Subcutaneous adipose tissue (tissue), 4 donors: ENCODE measurements around the gene POLR2A. TPM values are rescaled to one million over a fixed set of nuclear protein-coding genes. Genes with fewer than 3 reads are reported as not detected.

Experiments
- total RNA-seq, 4 donors: library from RNA; depleted of rRNA; stranded (reverse); fragments of >200 nt; gene quantifications; one replicate each; pipeline ENCODE4 v1.1.0, GENCODE V29; 2016
- TF ChIP-seq, protein P1 (sequence below): fragments of 450-650 bp; IDR thresholded peaks from one replicate; pipeline ENCODE4 v1.5.1; 2016; ENCODE audit warnings: low read depth, mild to moderate bottlenecking, control low read depth, antibody characterized with exemption, moderate library complexity

Gene POLR2A
- total RNA-seq, 4 donors from 2014 or later = 31.1 to 123 (median 58.5) TPM

DNA sequence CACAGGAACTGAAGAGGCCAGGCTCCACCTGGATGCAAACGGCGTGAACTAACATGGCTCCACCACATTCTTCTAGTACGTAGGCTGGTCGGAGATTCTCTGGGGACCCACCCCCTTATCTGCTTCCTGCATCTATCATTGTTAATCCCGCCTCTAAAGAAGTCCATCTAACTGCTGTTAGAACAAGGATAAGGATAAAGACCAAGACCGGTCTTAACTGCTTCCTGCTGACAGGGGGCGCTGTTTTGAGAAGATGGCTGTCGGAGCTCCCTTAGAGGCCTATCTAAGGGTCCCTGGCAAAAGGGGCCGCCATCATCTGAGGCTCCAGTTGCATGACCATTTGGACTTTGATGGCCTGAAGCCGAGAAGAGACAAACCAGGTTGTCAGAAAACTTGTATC lies 38.9 kb downstream of the POLR2A start:
- TF ChIP-seq, protein P1, sequence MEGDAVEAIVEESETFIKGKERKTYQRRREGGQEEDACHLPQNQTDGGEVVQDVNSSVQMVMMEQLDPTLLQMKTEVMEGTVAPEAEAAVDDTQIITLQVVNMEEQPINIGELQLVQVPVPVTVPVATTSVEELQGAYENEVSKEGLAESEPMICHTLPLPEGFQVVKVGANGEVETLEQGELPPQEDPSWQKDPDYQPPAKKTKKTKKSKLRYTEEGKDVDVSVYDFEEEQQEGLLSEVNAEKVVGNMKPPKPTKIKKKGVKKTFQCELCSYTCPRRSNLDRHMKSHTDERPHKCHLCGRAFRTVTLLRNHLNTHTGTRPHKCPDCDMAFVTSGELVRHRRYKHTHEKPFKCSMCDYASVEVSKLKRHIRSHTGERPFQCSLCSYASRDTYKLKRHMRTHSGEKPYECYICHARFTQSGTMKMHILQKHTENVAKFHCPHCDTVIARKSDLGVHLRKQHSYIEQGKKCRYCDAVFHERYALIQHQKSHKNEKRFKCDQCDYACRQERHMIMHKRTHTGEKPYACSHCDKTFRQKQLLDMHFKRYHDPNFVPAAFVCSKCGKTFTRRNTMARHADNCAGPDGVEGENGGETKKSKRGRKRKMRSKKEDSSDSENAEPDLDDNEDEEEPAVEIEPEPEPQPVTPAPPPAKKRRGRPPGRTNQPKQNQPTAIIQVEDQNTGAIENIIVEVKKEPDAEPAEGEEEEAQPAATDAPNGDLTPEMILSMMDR = no peak

DNA sequence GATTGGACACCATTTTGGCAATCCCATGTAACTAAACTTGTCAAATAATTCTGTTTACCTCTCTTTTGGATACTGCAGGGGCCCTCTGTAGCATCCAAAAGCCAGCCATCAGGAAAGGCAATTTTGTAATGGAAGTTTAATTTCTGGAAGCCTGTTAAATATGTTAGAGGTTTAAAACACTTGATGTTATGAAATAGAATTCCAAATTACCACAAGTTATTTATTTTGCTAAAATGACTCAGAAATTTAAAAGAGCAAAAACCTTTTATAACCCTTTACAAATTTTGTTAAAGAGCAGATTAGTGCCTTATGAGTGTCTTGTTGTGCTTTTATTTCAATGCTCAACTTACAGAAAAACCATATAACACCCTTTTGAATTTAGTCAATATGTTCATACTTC lies 44.7 kb downstream of the POLR2A start:
- TF ChIP-seq, protein P1 = no peak

- TF ChIP-seq, protein P1 = no peak
Measured at GRCh38 chr17:7530023-7530900, 46.1 kb downstream of the POLR2A start.

DNA sequence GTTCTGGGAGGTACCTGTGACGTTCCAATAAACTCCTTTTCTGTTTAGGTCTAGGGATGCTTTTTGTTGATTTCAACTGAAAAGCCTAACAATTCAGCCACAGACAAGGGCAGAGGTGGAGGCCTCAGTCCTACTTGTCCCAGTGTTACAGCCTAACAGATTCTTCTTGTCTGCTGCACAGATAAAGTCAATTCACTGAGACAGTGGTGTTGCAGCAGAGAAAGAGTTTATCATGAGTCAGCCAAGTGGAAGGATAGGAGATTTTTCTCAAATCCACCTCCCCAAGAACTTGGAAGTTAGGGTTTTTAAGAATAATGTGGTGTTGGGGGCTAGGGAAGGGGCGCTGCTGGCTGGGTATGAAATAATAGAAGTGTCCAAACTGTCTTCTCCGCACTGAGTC lies 53.9 kb downstream of the POLR2A start:
- TF ChIP-seq, protein P1 = no peak

DNA sequence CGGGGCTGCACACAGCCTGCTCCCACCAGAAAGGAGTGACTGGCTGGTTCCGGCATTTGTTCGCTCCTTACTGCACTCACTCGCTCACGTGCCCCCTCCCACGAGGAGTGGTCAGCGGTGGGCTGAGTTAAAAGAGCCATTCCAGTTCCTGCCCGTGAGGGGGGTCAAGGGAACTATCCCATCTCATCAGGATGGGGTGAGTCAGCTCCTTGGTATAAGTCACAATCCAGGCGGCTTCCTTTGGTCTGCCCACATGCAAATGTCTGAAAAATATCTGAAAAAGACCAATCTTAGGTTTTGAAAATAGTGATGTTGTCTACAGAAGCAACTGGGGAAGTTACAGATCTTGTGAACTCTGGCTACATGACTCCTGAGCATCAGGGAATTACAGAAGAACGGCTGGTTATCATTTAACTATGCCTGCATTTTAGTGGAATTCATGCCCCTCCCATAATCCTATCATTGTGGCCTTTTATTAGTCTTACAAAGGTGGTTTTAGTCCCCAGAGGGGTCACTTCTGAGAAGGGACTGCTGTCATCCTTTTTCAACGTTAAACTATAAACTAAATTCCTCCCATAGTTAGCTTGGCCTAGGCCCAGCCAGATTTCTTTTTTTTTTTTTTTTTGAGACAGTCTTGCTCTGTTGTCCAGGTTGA lies 54.9 kb downstream of the POLR2A start:
- TF ChIP-seq, protein P1 = no peak

DNA sequence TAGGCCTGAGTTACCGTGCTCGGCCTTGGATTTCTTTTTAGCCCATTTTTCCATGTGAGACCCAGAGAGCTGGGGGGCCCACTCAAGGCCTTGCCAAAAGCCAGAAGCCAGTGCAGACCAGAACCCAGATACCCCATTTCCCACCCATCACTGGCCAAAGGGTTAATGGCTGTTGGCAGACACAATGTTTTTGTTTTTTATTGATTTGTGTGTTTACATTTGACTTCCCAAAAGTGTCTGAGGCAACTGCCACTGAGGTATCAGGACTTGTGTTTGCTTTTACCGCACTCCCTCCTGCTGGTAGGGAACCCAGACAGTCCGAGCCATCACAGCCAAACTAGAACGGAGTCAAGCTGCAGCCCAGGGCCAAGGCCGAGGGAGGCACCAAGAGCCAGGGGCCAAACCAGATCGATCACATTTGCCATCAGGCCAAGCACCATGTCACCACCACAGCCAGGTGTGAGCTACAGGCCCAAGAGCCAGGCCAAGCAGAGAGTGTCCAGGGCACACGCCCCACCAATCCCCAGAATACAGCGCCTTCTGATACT lies 57.0 kb downstream of the POLR2A start:
- TF ChIP-seq, protein P1 = no peak

DNA sequence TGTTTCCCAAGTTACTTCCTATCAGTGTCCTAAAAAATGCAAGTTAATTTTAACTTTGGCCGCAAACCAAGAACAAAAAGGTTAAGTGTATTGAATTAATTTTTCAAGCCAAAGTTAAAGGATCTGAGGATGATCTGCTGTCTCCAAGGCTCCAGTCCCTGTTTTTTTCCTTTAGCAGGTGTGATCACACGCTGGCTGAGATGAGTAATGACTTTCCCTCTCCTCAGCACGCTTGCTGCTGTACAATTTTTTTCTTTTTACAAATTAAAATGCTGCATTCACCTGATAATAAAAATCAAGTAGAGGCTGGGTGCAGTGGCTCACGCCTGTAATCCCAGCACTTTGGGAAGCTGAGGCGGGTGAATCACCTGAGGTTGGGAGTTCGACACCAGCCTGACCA lies 60.7 kb downstream of the POLR2A start:
- TF ChIP-seq, protein P1 = no peak
